SJCRH30 (cell line): Measurements from ENCODE around the gene MAML3. TPM values are rescaled to one million over a fixed set of nuclear protein-coding genes. Genes with fewer than 3 reads are reported as not detected.

ENCODE experiments used
- DNase-seq, 2 experiments: peaks; one replicate each; pipeline ENCODE4 v3.0.0-alpha.2; 2015 to 2020
- H3K27ac ChIP-seq: fragments of 250-450 bp; sonication (Bioruptor Pico); 2 replicates; pipeline ENCODE4 v1.5.1; 2020; ENCODE audit warnings: mild to moderate bottlenecking, moderate library complexity
- H3K27me3 ChIP-seq: fragments of 250-450 bp; sonication (Bioruptor Pico); 2 replicates; pipeline ENCODE4 v1.5.1; 2020; ENCODE audit warnings: mild to moderate bottlenecking, moderate library complexity
- H3K36me3 ChIP-seq: fragments of 250-450 bp; sonication (Bioruptor Pico); 2 replicates; pipeline ENCODE4 v1.5.1; 2020; ENCODE audit warnings: mild to moderate bottlenecking, moderate library complexity
- H3K4me1 ChIP-seq: fragments of 250-450 bp; sonication (Bioruptor Pico); 2 replicates; pipeline ENCODE4 v1.5.1; 2020; ENCODE audit warnings: mild to moderate bottlenecking, moderate library complexity
- H3K4me3 ChIP-seq: fragments of 250-450 bp; sonication (Bioruptor Pico); 2 replicates; pipeline ENCODE4 v1.5.1; 2020; ENCODE audit warnings: mild to moderate bottlenecking, moderate library complexity
- H3K9me3 ChIP-seq: fragments of 250-450 bp; sonication (Bioruptor Pico); replicated peaks from 2 replicates; pipeline ENCODE4 v1.5.1; 2020; ENCODE audit warnings: mild to moderate bottlenecking, moderate library complexity
- total RNA-seq: library from RNA; depleted of rRNA; stranded (reverse); fragments of >200 nt; shearing (Covaris generic); gene quantifications from 2 replicates; pipeline ENCODE4 v1.2.3, GENCODE V29; 2014

The MAML3 gene
- total RNA-seq, 1 experiment from 2014 or later: 0.42 TPM

- H3K27ac ChIP-seq: no peak overlapping the region
- H3K36me3 ChIP-seq: no peaks in the 10 kb centered on the region
- H3K4me3 ChIP-seq: no peak overlapping the region
- DNase-seq: no peak
- peaks cover 16% of the 10 kb centered on the region for H3K4me1 ChIP-seq
- no peaks in the 10 kb centered on the region for H3K9me3 ChIP-seq
- no peaks in the 10 kb centered on the region for H3K27me3 ChIP-seq
These were observed 236.1 kb downstream of the MAML3 start for GRCh38 chr4:139917896-139918295.

- Histone ChIP-seq H3K36me3 (no peaks in the 10 kb centered on the region), H3K4me1 (peaks cover 16% of the 10 kb centered on the region), H3K9me3 (no peaks in the 10 kb centered on the region), H3K27me3 (no peaks in the 10 kb centered on the region), H3K4me3 (no peak overlapping the region), H3K27ac (no peak overlapping the region)
- DNase-seq: no peak
These were observed 237.9 kb downstream of the MAML3 start for GRCh38 chr4:139916041-139916440.

- Histone ChIP-seq H3K4me3 (no peak overlapping the region), H3K9me3 (no peaks in the 10 kb centered on the region), H3K4me1 (peaks cover 15% of the 10 kb centered on the region), H3K36me3 (no peaks in the 10 kb centered on the region), H3K27me3 (no peaks in the 10 kb centered on the region), H3K27ac (no peak overlapping the region)
- no peak for DNase-seq
These were observed 238.9 kb downstream of the MAML3 start for GRCh38 chr4:139915037-139915436.

- H3K4me3 ChIP-seq: no peak overlapping the region
- H3K36me3 ChIP-seq: no peaks in the 10 kb centered on the region
- DNase-seq: no peak
- H3K9me3 ChIP-seq: no peaks in the 10 kb centered on the region
- no peak overlapping the region for H3K27ac ChIP-seq
- no peaks in the 10 kb centered on the region for H3K27me3 ChIP-seq
- H3K4me1 ChIP-seq: peaks cover 7% of the 10 kb centered on the region
These were observed 239.9 kb downstream of the MAML3 start for GRCh38 chr4:139913995-139914598.

- Histone ChIP-seq H3K36me3 (no peaks in the 10 kb centered on the region), H3K27ac (no peak overlapping the region), H3K9me3 (no peaks in the 10 kb centered on the region), H3K4me3 (no peak overlapping the region), H3K27me3 (no peaks in the 10 kb centered on the region), H3K4me1 (peaks cover under 1% of the 10 kb centered on the region; the same call in 1 of the 2 replicates)
- no peak for DNase-seq
These were observed 240.5 kb downstream of the MAML3 start for GRCh38 chr4:139913398-139913990.

GRCh38 chr4:139912445-139912844, 241.5 kb downstream of the MAML3 start:
- DNase-seq: no peak
- Histone ChIP-seq H3K27me3 (no peaks in the 10 kb centered on the region), H3K9me3 (no peaks in the 10 kb centered on the region), H3K4me1 (no peaks in the 10 kb centered on the region), H3K4me3 (no peak overlapping the region), H3K36me3 (no peaks in the 10 kb centered on the region), H3K27ac (no peak overlapping the region)

- Histone ChIP-seq H3K27me3 (no peaks in the 10 kb centered on the region), H3K27ac (no peak overlapping the region), H3K36me3 (no peaks in the 10 kb centered on the region), H3K4me3 (no peak overlapping the region), H3K9me3 (no peaks in the 10 kb centered on the region), H3K4me1 (no peaks in the 10 kb centered on the region)
- no peak for DNase-seq
These were observed 243.9 kb downstream of the MAML3 start for GRCh38 chr4:139910106-139910505.

- no peaks in the 10 kb centered on the region for H3K9me3 ChIP-seq
- no peak overlapping the region for H3K4me3 ChIP-seq
- H3K27ac ChIP-seq: no peak overlapping the region
- no peak for DNase-seq
- no peaks in the 10 kb centered on the region for H3K4me1 ChIP-seq
- H3K36me3 ChIP-seq: no peaks in the 10 kb centered on the region
- H3K27me3 ChIP-seq: no peaks in the 10 kb centered on the region
These were observed 245.1 kb downstream of the MAML3 start for GRCh38 chr4:139908636-139909437.

- DNase-seq: no peak
- no peak overlapping the region for H3K27ac ChIP-seq
- no peak overlapping the region for H3K4me3 ChIP-seq
- no peaks in the 10 kb centered on the region for H3K4me1 ChIP-seq
- H3K27me3 ChIP-seq: no peaks in the 10 kb centered on the region
- no peaks in the 10 kb centered on the region for H3K36me3 ChIP-seq
- no peaks in the 10 kb centered on the region for H3K9me3 ChIP-seq
These were observed 246.8 kb downstream of the MAML3 start for GRCh38 chr4:139907001-139907809.

GRCh38 chr4:139905489-139905888, 248.5 kb downstream of the MAML3 start:
- no peak for DNase-seq
- Histone ChIP-seq H3K4me1 (0 out of 2 replicates have a peak, but pooled peaks cover 3% of the 10 kb centered on the region), H3K36me3 (no peaks in the 10 kb centered on the region), H3K9me3 (no peaks in the 10 kb centered on the region), H3K27ac (no peak overlapping the region), H3K27me3 (no peaks in the 10 kb centered on the region), H3K4me3 (no peak overlapping the region)

- Histone ChIP-seq H3K27me3 (no peaks in the 10 kb centered on the region), H3K9me3 (no peaks in the 10 kb centered on the region), H3K27ac (no peak overlapping the region), H3K4me1 (0 out of 2 replicates have a peak, but pooled peaks cover 3% of the 10 kb centered on the region), H3K36me3 (no peaks in the 10 kb centered on the region), H3K4me3 (no peak overlapping the region)
- DNase-seq: no peak
These were observed 249.6 kb downstream of the MAML3 start for GRCh38 chr4:139904406-139904805.

GRCh38 chr4:139903845-139904244, 250.1 kb downstream of the MAML3 start:
- peak; percentile 6 to 20 for DNase-seq
- H3K36me3 ChIP-seq: no peaks in the 10 kb centered on the region

GRCh38 chr4:139902321-139903320, 251.4 kb downstream of the MAML3 start:
- Histone ChIP-seq H3K27ac (no peak overlapping the region), H3K4me3 (no peak overlapping the region), H3K27me3 (no peaks in the 10 kb centered on the region), H3K9me3 (no peaks in the 10 kb centered on the region), H3K36me3 (no peaks in the 10 kb centered on the region), H3K4me1 (0 out of 2 replicates have a peak, but pooled peaks cover 3% of the 10 kb centered on the region)
- no peak for DNase-seq

More at GRCh38 chr4:139903845-139904244, 250.1 kb downstream of the MAML3 start:
- H3K9me3 ChIP-seq: no peaks in the 10 kb centered on the region
- no peak overlapping the region for H3K4me3 ChIP-seq
- H3K27ac ChIP-seq: no peak overlapping the region
- no peaks in the 10 kb centered on the region for H3K27me3 ChIP-seq
- H3K4me1 ChIP-seq: 0 out of 2 replicates have a peak, but pooled peaks cover 3% of the 10 kb centered on the region
